Common myeloid progenitor, CD34-positive (primary cell): ENCODE results near the gene CDPF1.

Experiments
- CTCF ChIA-PET: fragments of 350-600 bp; sonication (Branson Sonifier 250); formaldehyde crosslinking; loops from one replicate; lab custom pipeline; 2021; ENCODE audit warnings: antibody characterized with exemption; lab: Charles Lee
- POLR2A ChIA-PET: fragments of 350-600 bp; sonication (Branson Sonifier 250); formaldehyde crosslinking; loops from one replicate; lab custom pipeline; 2021; ENCODE audit warnings: antibody characterized with exemption; lab: Charles Lee
- DNase-seq, 3 donors: peaks; one replicate each; pipeline versions ENCODE4 v3.0.0 to v3.0.0-alpha.2; 2013
- H3K27ac ChIP-seq, 2 experiments: 1 replicate in 1 of 2; 2 replicates in 1 of 2; pipeline ENCODE4 v1.7.0; 2013; ENCODE audit warnings: inconsistent platforms in 2 of 2, low read length in 2 of 2, mild to moderate bottlenecking in 2 of 2, low read depth in 1 of 2, moderate library complexity in 1 of 2; ENCODE audit not compliant: severe bottlenecking in 2 of 2, insufficient read depth in 1 of 2, poor library complexity in 1 of 2
- H3K27me3 ChIP-seq, 5 experiments: replicated peaks in 2 of 5; 1 replicate in 3 of 5; 2 replicates in 2 of 5; pipeline versions ENCODE4 v1.6.1 to v1.7.0; 2013; ENCODE audit warnings: low read length in 4 of 5, mild to moderate bottlenecking in 2 of 5, moderate library complexity in 2 of 5, inconsistent platforms in 1 of 5; ENCODE audit not compliant: insufficient read depth in 5 of 5, control insufficient read depth in 4 of 5
- H3K36me3 ChIP-seq, 4 experiments: 1 replicate in 2 of 4; 2 replicates in 2 of 4; pipeline versions ENCODE4 v1.6.1 to v1.7.0; 2013; ENCODE audit warnings: low read length in 3 of 4, control low read depth in 1 of 4, mild to moderate bottlenecking in 1 of 4; ENCODE audit not compliant: control insufficient read depth in 4 of 4, insufficient read depth in 4 of 4
- H3K4me1 ChIP-seq, 4 experiments: 1 replicate in 3 of 4; 2 replicates in 1 of 4; pipeline versions ENCODE4 v1.6.1 to v1.7.1; 2013; ENCODE audit warnings: low read length in 3 of 4, mild to moderate bottlenecking in 3 of 4, control low read depth in 1 of 4, inconsistent platforms in 1 of 4, moderate library complexity in 1 of 4; ENCODE audit not compliant: control insufficient read depth in 4 of 4, insufficient read depth in 4 of 4; ENCODE audit errors: control extremely low read depth in 1 of 4
- H3K4me3 ChIP-seq, 7 experiments: 1 replicate in 4 of 7; 2 replicates in 3 of 7; pipeline versions ENCODE4 v1.5.1 to v1.7.0; 2013; ENCODE audit warnings: mild to moderate bottlenecking in 7 of 7, low read length in 6 of 7, moderate library complexity in 6 of 7, inconsistent platforms in 2 of 7, low read depth in 2 of 7, control low read depth in 1 of 7; ENCODE audit not compliant: insufficient read depth in 4 of 7, control insufficient read depth in 1 of 7; ENCODE audit errors: extremely low read depth in 1 of 7
- H3K9me3 ChIP-seq, 5 experiments: 1 replicate in 4 of 5; 2 replicates in 1 of 5; pipeline versions ENCODE4 v1.6.1 to v1.7.1; 2013; ENCODE audit warnings: low read length in 4 of 5, mild to moderate bottlenecking in 2 of 5, inconsistent platforms in 1 of 5, low read depth in 1 of 5, moderate library complexity in 1 of 5; ENCODE audit not compliant: control insufficient read depth in 4 of 5, insufficient read depth in 2 of 5; ENCODE audit errors: control extremely low read depth in 1 of 5
- WGBS: methylation state at CpG from one replicate; pipeline ENCODE4 v1.1.5; 2013; ENCODE audit not compliant: insufficient coverage; 5-methylcytosine and 5-hydroxymethylcytosine counted together

Gene CDPF1

GRCh38 chr22:46259374-46259773 lies 9.3 kb upstream of the CDPF1 start:
- H3K4me1 ChIP-seq: peaks cover 0 to 25% (median 8%) of the 10 kb centered on the region in 4 experiments
- 50% methylated on average over 11 of the region's 12 CpGs for WGBS
- ChIA-PET CTCF (interaction anchor here (0.9 to 1.8 kb wide), 3 partner anchors 10 to 19 kb away, joined by 3 to 4 read pairs (median 4); partner anchors contain the start of gene CDPF1), POLR2A (interaction anchor here (0.7 kb wide), 1 partner anchor 8 kb away, joined by 3 read pairs; no protein-coding TSS in a partner anchor)
- no peak overlapping the region for H3K27ac ChIP-seq
- no peak overlapping the region for H3K4me3 ChIP-seq
- H3K9me3 ChIP-seq: peaks cover 0 to 11% (median 2%) of the 10 kb centered on the region in 5 experiments
- H3K27me3 ChIP-seq: peaks cover 8 to 37% (median 17%) of the 10 kb centered on the region in 5 experiments
- H3K36me3 ChIP-seq: no peaks in the 10 kb centered on the region
- DNase-seq: peak in 2 of 3 donors; percentile 54 to 61

GRCh38 chr22:46256358-46256958 lies 6.4 kb upstream of the CDPF1 start:
- no peak overlapping the region for H3K4me3 ChIP-seq
- H3K27ac ChIP-seq: no peak overlapping the region
- peaks cover 3 to 12% (median 8%) of the 10 kb centered on the region in 5 experiments for H3K27me3 ChIP-seq
- H3K4me1 ChIP-seq: peaks cover 0 to 18% (median 5%) of the 10 kb centered on the region in 4 experiments
- no peaks in the 10 kb centered on the region for H3K9me3 ChIP-seq
- no peak for DNase-seq
- ChIA-PET POLR2A (no interaction called here), CTCF (no interaction called here)
- H3K36me3 ChIP-seq: no peaks in the 10 kb centered on the region
- WGBS: 99% methylated on average over 8 of the region's 8 CpGs

GRCh38 chr22:46251816-46252380 lies 1.8 kb upstream of the CDPF1 start:
- no peak overlapping the region for H3K27ac ChIP-seq
- WGBS: 100% methylated on average over 2 of the region's 9 CpGs

DNA sequence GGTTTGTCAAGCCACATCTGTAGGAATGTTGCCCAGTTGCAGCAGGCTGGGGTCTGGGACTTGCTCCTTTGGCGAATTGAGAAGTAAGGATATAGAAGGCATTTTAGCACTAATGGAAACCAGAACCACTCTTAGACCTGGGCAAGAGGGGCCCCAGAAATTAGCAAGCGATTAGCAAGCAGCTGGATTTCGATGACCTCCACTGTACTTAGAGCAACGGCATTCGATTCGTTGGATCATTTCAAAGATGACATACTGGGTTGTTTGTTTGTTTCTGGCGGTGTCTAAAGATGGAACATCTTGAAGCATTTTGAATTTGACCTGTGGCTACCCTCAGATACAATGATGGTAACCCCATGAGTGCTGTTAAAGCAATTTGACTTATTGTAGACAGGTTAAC lies 1.2 kb upstream of the CDPF1 start:
- DNase-seq: no peak
- peak overlapping the region in 5 of 7 experiments; percentile 65 to 85 (median 77) for H3K4me3 ChIP-seq
- CTCF ChIA-PET: interaction anchor here (2.7 to 3.1 kb wide), 2 partner anchors 10 to 37 kb away, joined by 9 to 10 read pairs; no protein-coding TSS in a partner anchor
- no peak overlapping the region for H3K27ac ChIP-seq
- peaks cover 0 to 2% (median 0%) of the 10 kb centered on the region in 4 experiments for H3K36me3 ChIP-seq
- WGBS: 93% methylated on average over 7 of the region's 7 CpGs
- H3K4me1 ChIP-seq: peaks cover 0 to 19% (median 14%) of the 10 kb centered on the region in 4 experiments
- no peaks in the 10 kb centered on the region for H3K27me3 ChIP-seq
- H3K9me3 ChIP-seq: no peaks in the 10 kb centered on the region
- POLR2A ChIA-PET: interaction anchor here (1.6 kb wide), 2 partner anchors 8 to 45 kb away, joined by 3 to 4 read pairs; partner anchors contain the start of gene GTSE1

More at GRCh38 chr22:46251816-46252380, 1.8 kb upstream of the CDPF1 start:
- POLR2A ChIA-PET: interaction anchor here (1.6 kb wide), 1 partner anchor 8 kb away, joined by 3 read pairs; no protein-coding TSS in a partner anchor
- CTCF ChIA-PET: interaction anchor here (2.7 to 3.1 kb wide), 2 partner anchors 10 to 36 kb away, joined by 9 to 10 read pairs; no protein-coding TSS in a partner anchor
- H3K27me3 ChIP-seq: no peaks in the 10 kb centered on the region
- no peaks in the 10 kb centered on the region for H3K36me3 ChIP-seq
- no peak for DNase-seq
- H3K9me3 ChIP-seq: no peaks in the 10 kb centered on the region
- H3K4me3 ChIP-seq: no peak overlapping the region
- peaks cover 0 to 19% (median 14%) of the 10 kb centered on the region in 4 experiments for H3K4me1 ChIP-seq

DNA sequence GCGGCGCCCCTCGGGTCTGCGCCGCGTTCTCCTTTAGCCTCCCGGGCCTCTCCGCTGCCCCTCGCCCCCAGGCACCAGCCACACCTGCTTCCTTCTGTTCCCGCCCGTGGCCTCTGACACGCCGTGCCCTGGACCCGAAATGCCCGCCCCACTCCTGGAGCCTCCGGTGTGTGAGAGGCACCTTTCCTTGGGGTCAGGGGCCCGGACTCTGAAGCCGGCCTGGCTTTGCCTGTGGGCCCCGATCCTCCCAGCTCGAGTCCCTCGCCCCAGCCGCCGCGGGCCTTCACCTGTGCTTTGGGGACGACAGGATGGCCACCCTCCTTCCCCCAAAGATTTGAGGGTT lies 661 bp upstream of the CDPF1 start:
- DNase-seq: no peak
- ChIA-PET CTCF (interaction anchor here (2.7 to 3.7 kb wide), 3 partner anchors 11 to 128 kb away, joined by 9 to 13 read pairs (median 10); no protein-coding TSS in a partner anchor), POLR2A (interaction anchor here (1.0 to 1.6 kb wide), 4 partner anchors 9 to 46 kb away, joined by 3 to 9 read pairs (median 4); partner anchors contain the start of gene GTSE1)
- Histone ChIP-seq H3K9me3 (no peaks in the 10 kb centered on the region), H3K36me3 (peaks cover 0 to 2% (median 0%) of the 10 kb centered on the region in 4 experiments), H3K4me3 (peak overlapping the region; percentile 45 to 85 (median 69)), H3K4me1 (peaks cover 0 to 19% (median 14%) of the 10 kb centered on the region in 4 experiments), H3K27me3 (no peaks in the 10 kb centered on the region), H3K27ac (peak overlapping the region in 1 of 2 experiments; percentile 66)
- 7% methylated on average over 25 of the region's 25 CpGs for WGBS

DNA sequence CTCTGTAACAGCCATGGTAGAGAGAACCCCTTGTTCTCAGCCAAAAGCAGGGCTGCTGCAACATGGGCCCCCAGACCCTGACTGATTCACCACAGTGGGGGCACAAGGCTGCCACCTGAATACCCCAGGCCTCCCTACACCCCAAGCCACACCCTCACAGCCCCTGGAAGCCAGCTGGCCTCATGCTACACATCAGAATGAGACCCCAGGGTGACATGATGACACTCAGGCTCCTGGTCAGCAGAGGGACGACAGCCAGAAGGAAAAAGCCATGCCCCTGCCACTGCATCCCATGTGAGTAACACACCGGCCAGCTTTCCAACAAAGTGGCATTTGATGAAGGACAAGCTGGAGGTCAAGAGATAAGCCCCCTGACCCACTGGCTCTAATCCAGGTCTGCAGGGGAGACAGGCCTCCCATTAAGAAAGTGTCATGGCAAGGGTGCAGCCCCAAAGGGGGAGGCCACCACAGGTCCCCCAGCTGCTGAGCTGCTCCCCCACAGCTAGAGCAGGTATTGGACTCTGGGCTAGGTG lies 2.6 kb downstream of the CDPF1 start:
- ChIA-PET POLR2A (no interaction called here), CTCF (interaction anchor here (1.0 to 3.7 kb wide), 5 partner anchors 8 to 241 kb away, joined by 3 to 13 read pairs (median 3); no protein-coding TSS in a partner anchor)

More for the DNA sequence above, 2.6 kb downstream of the CDPF1 start:
- Histone ChIP-seq H3K36me3 (peaks cover 0 to 20% (median 11%) of the 10 kb centered on the region in 4 experiments), H3K4me1 (peaks cover 0 to 16% (median 14%) of the 10 kb centered on the region in 4 experiments), H3K9me3 (no peaks in the 10 kb centered on the region), H3K27ac (no peak overlapping the region), H3K4me3 (no peak overlapping the region), H3K27me3 (no peaks in the 10 kb centered on the region)
- 92% methylated on average over 1 of the region's 2 CpGs for WGBS
- no peak for DNase-seq
